Activated CD4-positive, alpha-beta T cell treated with anti-CD3 and anti-CD28 coated beads for 48 hours (primary cell): ENCODE measurements around the gene PARD3B.
"Not testable (repeated sequence)": the region's sequence is repeated elsewhere in the genome, so short reads cannot be mapped to it uniquely, and the experiment has no call there.

Experiments used
- DNase-seq: peaks from one replicate; pipeline ENCODE4 v3.0.0-alpha.2; 2020

The PARD3B gene

DNA sequence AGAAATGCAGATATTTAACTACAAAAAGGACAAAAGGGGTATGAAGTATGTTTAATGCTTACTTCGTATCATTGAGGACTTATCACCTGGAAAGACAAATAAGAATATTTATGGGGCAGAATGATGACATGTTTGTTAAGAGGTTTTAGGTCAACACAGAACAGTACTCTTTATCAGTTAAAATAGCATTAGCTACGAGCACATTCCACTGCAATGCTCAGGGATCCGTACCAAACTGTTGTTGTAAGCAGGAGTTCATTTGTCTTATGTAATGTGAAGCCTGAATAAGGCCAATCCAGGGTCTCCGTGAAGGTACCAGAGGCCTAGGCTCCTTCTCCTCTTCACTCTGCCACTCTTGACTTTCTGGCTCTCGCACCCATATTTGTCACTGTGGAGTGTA, 671.3 kb downstream of the PARD3B start:
- DNase-seq, result no peak

DNA sequence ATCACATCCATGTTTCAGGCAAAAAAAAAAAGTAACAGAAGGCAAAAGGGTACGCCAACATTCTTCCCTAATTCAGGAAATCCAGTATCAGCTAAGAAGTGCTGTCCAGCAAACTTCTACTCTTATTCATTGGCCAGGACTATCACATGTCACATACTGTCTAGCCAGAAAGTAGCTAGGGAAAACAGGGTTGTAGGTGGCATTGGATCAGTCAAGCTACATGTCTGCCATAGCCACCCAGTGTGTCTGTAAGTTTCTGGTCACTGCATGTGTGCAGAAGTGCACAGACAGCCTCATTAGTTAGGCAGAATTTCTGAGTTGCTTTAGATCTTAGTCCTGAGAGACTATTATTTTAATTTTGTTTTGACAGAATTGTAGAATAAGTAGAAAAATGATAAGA, 671.7 kb downstream of the PARD3B start:
- no peak for DNase-seq

DNA sequence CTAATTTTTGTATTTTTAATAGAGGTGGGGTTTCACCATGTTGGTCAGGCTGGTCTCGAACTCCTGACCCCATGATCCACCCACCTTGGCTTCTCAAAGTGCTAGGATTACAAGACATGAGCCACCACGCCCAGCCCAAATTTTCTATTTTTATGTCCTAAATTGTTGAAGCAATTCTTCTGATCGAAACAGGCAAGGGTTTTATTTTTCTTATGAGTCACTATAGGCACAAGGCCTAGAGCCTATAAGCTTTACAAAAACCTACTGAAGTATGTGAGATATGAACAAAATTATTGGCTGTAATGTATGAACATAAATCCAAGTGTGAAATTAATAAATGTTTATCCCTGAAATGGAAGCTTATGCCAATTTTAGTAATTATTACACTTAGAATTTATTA, 672.8 kb downstream of the PARD3B start:
- DNase-seq, result no peak

DNA sequence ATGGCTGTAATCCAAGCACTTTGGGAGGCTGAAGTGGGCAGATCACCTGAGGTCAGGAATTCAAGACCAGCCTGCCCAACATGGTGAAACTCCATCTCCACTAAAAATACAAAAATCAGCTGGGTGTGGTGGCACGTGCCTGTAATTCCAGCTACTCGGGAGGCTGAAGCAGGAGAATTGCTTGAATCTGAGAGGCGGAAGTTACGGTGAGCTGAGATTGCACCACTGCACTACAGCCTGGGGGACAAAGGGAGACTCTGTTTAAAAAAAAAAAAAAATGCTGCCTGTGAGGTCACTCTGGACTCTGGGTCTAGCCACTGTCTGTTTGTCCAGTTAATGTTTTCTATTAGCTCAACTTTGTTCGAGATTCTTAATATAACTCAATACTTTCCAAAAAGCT, 673.5 kb downstream of the PARD3B start:
- not testable (repeated sequence) for DNase-seq

DNA sequence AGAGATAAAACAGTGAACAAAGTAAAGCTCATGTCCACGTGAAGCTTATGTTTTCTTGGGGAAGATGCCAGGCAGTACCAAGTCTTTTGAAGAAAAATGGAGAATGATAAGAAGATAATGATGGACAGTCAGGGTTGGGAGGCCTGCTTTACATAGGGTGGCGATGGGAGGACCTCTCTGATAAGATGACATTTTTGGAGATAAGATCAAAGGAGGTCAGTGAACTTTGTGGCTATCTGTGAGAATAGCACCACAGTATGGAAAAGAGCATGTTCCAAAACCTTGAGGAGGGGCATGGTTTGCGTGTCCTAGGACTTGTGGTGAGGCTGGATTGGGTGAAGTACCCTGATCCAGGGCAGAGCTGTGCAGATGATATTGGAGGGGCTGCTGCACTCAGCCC, 675.3 kb downstream of the PARD3B start:
- DNase-seq, result no peak

DNA sequence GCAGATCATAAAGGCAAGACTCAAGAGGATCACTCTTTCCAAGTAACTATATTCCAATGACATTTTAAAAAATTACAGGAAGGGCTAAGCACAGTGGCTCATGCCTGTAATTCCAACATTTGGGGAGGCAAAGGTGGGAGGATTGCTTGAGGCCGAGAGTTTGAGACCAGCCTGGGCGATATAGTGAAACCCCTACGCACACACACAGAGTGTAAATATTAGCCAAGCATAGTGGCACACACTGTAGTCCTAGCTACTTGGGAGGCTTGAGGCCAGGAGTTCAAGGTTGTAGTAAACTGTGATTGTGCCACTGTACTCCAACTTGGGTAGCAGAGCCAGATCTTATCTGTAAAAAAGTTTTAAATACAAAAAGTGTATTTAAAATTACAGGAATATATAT, 686.8 kb downstream of the PARD3B start:
- DNase-seq, result no peak

DNA sequence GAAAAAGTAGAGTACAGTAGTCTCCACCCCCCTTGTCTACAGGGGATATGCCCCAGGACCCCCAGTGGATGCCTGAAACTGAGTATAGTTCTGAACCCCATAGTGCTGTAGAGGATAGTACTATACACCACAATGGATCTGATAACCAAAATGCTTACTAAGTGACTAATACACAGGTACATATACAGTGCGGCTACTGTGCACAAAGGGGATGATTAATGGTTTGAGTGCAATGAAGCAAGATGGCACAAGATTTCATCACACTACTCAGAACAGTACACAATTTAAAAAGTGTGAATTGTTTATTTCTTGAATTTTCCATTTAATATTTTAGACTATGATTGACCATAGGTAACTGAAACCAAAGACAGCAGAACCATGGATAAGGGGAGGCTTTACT, 690.2 kb downstream of the PARD3B start:
- DNase-seq, result no peak

DNA sequence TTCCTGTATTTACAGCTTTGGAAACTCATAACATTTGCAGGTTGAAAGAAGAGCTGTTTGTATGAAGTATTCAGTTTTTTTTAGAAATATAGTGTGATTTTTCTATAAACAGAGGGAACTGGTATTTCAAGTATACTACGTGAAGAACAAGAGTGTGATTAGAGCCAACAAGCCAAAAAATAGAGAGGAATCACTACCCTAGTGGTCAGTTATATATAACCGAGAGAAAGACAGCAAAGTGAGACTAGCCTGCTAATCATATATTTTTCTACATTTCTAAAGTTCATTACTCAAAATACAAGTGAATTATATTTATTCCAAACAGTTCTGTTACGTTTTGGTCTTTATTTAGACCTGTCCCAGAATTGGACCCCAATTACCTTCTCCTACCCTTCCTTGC, 692.2 kb downstream of the PARD3B start:
- DNase-seq, result no peak

DNA sequence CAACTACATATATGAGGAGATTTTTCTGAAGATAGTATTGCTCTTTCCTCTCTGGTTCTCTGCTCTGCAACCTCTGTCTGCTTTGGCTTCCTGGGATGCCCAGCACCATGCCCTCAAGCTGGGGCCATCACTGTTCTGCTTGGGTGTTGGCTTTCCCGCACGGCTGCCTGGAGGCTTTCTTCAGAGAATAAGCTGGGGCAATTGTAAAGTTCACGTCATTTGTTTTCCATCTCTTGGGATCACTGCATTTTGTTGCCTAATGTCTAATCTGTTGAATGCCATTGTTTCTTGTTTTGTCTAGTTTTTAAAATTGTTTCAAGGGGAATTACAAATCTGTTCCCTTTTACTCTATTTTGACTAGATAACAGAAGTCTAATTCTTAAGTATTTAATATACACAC, 699.7 kb downstream of the PARD3B start:
- no peak for DNase-seq

DNA sequence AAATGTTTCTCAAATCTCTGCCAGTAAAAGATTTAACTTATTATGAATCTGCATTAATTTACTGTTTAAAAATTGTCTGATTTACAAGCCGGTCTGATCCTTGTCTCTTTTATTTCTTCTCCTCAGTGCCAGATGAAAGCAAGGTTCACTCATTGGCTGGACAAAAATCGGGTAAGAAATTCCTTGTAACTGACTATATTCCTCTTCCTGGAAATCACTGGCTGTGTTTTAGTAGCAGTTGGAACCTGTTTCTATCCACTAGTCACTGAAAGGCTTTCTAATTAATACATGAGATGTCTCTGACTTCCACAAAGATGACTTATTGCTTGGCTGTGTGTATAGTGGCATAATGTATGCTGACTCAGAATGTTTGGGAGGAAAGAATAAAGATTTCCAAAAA, 700.4 kb downstream of the PARD3B start:
- DNase-seq, result no peak

DNA sequence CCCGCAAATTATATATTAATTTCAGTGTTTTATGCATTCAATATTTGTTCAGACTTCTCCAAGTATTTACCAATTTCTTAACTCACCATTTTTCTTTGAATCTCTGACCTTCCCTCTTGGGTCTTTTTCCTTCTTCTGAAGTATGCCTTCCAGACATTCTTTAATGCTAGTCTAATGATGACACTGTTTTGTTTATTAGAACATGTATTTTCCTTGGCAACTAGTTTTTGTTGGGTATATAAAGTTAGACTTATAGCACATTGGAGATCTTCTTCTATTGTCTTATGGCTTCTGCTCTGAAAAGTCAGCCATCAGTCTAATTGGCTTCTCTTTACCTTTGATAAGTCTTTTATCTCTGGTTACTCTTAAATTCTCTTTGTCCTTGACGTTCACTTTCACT, 713.8 kb downstream of the PARD3B start:
- DNase-seq, result no peak

DNA sequence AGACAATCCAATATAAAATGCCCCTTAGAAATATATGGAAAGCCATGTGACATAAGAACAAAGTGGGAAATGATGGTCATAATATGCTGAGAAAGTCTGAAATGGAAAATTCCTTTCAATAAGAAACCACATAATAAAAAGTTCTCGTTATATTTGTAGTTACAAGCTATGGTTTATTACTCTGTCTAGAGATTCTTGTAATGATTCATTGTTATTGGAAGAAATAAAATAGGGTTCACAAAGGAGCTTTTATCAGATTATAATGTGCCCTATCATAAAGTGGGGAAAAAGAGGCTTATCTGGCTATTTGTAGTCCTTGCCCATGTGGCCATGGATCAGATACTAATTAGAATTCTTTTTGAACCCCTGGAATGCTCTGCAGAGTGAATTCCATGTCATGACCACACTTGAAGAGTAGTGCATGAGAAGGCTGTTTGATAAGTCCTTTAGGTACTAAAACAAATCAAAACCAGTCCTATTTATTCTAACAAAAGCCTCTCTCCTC, 716.3 kb downstream of the PARD3B start:
- no peak for DNase-seq

DNA sequence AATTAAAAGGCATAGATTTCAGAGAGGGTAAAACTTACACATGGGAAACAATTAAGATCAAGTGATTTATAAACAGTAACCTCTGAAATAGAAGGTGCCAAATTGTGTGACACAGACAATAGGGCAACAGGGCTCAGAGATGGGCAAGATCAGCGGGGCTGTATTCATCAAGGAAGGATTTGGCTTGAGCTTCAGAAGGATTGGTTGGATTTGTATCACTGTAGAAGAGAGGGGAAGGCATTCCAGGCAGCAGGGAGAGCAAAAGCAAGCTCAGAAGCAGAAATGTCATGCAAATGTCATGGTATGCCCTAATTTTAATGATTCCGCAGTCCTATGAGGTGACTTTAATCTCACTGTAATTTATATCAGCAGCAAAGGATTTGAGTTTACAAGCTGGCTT, 722.0 kb downstream of the PARD3B start:
- DNase-seq, result no peak

DNA sequence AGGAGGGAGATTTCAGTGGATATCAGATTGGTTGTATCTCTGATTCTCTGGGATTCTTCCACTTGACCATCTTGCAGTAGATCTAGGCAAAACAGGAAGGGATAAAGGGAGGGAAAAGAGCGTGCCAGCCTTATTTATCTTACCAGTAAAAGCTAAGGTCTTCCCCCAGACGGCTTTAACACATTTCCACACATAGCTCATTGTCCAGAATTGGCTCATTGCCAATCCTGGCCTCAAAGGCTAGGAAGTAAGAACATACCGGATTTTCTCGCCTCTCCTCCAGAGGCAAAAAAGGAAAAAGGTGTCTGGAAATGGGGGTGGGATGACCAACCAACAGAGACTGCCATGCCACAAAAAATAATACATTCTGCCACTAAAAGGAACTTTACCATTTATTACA, 725.4 kb downstream of the PARD3B start:
- DNase-seq, result no peak

DNA sequence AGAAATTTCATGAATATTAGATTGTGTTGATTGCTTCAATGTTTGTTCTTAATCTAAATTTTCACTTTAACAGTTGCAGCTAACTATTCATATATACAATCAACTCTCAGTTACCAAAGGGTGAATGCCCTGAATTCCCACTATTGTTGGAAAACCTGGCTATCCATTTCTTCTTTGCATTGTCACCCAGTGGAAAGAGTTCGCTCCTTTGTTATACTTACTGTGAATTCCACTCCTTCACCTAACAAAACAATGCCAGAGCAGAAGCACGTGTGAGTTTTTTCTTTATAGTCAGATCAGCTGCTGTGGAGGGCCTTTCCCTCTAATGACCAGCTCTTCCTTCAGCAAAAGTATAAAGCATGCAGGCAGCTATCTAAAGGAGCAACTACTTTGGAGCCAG, 727.9 kb downstream of the PARD3B start:
- no peak for DNase-seq

DNA sequence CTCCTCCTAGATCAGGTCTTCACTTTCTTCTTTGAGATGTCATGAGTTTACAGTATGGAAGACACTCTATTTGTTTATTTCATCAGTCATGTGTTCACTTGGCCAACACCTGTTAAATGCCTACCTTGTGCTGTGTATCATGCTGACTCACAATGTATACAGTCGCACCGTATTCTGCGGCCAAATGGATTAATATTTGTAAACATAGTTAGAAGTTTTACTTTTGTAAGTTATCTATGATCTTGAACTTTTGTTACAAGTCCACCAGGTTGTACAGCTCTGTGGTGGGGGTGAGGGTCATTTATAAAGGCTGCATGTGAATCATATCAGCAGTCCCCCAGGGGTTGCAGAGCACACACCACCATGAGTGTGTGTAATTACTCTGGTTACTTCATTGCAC, 728.4 kb downstream of the PARD3B start:
- no peak for DNase-seq

DNA sequence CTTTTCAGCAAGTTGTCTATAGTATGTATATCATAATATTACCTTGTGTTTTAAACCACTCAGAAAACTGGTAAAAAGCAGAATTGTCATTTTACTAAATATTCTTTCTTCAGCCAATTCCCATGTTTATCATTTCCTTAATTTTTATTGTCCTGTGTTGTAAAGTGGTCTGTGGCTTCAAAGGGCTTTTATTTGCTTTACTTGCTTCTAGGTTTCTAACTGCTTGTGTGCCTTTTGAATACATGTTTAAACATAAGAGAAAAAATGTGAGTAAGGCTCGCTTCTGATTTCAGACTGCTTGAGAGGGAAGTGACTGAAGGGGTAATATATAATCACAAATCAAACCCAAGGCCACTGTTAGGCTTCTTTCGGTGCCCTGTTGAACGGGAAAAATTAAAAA, 729.5 kb downstream of the PARD3B start:
- no peak for DNase-seq

DNA sequence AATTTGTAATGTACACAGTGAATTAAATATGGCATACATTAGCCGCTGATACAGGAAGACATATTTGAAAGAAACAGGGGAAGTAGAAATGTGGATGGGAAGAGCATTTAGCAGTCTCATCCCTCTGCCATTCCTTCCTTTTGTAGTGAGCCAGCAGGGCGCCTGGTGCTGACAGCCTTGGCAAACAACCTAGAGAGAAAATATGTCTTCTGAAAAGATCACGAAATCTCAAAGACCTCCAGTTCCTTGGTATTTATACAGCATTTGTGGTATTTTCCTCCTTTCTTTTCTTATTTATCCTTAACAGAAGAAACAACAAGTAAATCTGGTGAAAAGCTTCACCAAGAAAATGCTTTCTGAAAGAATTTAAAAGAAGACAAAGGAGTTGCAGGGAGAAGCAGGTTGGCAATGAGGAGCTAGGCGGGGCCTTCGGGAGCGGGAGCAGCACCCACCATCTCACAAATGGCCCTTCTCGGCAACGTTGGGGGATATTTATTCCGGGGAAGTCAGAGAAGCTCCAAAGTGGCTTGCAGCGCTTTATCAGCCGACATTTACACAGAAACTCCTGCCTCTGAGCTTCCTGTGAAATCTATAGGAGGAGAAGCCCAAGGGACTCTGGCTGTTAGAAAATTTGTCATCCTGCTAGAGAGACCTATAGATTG, 731.0 kb downstream of the PARD3B start:
- DNase-seq, result no peak

DNA sequence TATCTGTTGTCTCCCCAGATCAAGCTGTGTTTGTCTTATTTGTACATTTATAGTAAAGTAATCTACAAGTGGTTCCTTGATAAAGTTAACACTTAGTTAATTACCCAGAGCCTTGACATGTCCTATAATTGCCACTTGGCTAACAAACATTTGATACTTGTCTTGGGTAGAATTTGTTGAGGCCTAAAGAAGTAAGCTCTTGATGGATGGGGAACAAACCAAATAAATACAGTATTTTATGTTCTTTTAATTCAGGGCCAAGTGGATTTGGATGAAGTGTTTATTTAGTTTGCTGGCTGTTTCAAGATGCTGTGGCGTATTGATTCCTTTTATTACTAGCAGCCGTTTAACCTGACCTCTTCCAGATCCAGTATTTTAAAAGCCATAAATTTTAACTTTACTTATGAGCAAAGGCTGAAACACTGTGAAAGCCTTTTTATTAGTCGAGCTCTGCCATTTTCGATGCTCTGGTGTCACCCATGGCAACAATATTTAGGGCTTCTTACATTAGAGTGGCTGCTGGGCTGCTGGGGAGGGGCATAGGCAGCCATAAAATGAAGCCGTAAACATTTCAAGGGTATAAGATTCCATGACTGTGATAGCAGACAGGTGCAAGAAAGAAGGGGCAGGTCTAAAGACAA, 735.4 kb downstream of the PARD3B start:
- DNase-seq, result no peak

DNA sequence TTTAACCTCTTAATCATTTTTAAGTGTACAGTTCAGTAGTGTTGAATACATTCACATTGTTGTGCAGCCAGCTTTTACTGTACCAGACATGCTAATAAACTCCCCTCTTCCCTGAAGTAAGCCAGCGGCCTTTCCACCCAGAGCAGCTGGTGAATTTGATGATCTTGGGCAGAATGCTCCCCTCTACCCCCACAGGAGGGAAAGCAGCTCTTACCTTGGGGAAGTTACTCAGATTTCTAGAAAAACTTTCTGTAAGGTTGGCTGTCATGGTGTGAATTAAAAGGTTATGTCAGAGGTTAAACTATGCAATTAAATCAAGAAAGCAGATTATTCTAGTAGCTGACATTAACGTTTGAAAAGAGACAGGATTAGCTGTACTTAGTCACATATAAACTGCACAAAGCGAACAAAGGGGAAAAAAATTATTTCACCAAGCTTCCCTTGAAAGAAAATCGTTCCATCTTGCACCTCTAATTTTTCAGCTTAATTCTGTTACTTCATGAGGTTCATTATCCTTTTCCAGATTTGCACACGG, 738.5 kb downstream of the PARD3B start:
- DNase-seq, result no peak

DNA sequence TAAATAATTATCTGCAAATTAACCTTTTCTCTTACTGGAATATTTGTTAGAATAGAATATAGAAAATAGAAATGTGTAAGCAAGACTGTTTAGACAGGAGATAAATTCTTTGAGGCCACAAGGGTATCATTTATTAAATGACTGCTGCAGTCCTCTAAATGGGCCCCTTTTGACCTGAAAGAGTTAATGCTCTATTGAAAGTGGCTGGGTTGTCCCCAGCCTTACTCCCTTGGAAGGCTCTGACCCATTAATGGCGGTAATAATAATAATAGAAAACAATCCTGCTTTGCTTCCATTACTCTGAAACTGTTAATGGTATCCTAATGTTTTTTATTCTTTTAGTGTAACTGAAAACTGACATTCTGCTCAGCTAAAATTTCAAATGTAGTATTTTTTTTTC, 739.1 kb downstream of the PARD3B start:
- DNase-seq, result no peak

DNA sequence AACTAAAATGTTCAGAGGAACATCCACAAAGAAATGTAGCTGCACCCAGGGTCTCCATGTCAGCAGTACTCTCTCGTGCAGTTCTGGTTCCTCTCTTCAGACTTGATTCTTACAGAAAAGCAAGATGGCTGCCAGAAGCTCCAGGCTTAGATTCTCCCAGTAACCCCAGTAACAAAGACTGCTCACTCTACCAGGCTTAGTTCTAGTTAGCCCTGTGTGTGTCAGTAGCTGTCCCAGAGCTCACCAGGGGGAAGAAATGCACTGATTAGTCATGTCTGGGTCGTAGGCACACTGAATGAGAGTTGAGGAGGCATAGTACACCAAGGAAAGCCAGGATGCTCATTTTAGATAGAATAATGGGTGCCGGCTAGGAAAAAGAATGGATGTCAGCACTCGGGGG, 742.0 kb downstream of the PARD3B start:
- DNase-seq, result no peak

DNA sequence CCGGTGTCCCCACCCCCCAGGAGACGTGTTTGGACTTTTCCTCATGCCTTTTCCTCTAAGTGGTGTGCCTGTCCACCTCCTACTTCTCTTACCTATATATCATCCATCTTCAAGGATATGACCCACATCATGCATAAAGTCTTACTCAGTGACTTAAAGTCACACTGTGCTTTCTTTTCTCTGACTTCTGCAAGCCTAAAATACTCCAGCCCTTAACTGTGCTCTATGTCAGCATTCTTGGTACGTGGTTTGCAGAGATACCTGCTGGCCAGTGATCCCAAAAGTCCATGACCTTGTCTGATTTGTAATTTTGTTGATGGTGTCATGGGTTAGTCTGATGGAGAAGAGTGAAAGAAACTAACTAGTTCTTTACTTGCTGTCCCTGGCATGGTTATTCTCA, 743.4 kb downstream of the PARD3B start:
- no peak for DNase-seq

DNA sequence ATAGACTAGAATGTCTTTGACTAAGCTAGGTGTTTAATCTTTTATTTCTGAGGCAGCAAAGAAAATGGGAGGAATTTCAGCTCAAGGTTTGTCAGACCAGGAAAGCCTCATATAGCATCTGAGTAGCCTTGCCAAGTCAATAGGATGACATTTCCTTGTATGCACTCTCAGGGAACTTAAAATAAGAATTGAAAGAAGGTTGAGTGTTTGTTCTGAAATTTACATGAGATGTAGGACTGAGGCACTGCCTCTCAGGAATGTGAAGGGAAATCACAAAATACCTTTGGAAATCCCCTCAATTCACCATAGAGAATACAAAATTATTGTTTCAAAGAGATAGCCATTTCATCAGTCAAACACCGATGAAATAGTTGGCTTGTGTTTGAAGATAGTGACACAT, 745.0 kb downstream of the PARD3B start:
- DNase-seq, result no peak
